Left forelimb (tissue), 1 donor: ENCODE measurements around the gene IFNG.

Source experiments
- DNase-seq: peaks from one replicate; pipeline ENCODE4 v3.0.0-alpha.2; 2018; ENCODE audit warnings: low spot score

Gene IFNG

GRCh38 chr12:68166317-68166831 lies 6.8 kb upstream of the IFNG start:
- DNase-seq: no peak

GRCh38 chr12:68163560-68164081 lies 4.1 kb upstream of the IFNG start:
- no peak for DNase-seq

- DNase-seq: no peak
Observed at GRCh38 chr12:68162374-68162773, 2.8 kb upstream of the IFNG start.

- no peak for DNase-seq
Observed at GRCh38 chr12:68158432-68158831, 1.1 kb downstream of the IFNG start.

- no peak for DNase-seq
Observed at GRCh38 chr12:68157380-68157779, 2.2 kb downstream of the IFNG start.

- DNase-seq: no peak
Observed at GRCh38 chr12:68156636-68157035, 2.9 kb downstream of the IFNG start.

GRCh38 chr12:68154779-68155178 lies 4.8 kb downstream of the IFNG start:
- DNase-seq: no peak

GRCh38 chr12:68148261-68148951 lies 11.1 kb downstream of the IFNG start:
- no peak for DNase-seq

- no peak for DNase-seq
Observed at GRCh38 chr12:68140556-68140955, 19.0 kb downstream of the IFNG start.

GRCh38 chr12:68139941-68140340 lies 19.6 kb downstream of the IFNG start:
- DNase-seq: no peak

GRCh38 chr12:68139001-68139400 lies 20.5 kb downstream of the IFNG start:
- DNase-seq: no peak

GRCh38 chr12:68138480-68138879 lies 21.1 kb downstream of the IFNG start:
- no peak for DNase-seq

- DNase-seq: no peak
Observed at GRCh38 chr12:68137335-68137830, 22.2 kb downstream of the IFNG start.

GRCh38 chr12:68135520-68135919 lies 24.0 kb downstream of the IFNG start:
- DNase-seq: no peak

- DNase-seq: no peak
Observed at GRCh38 chr12:68131867-68132414, 27.6 kb downstream of the IFNG start.

GRCh38 chr12:68129979-68130378 lies 29.6 kb downstream of the IFNG start:
- no peak for DNase-seq

GRCh38 chr12:68122236-68122920 lies 37.2 kb downstream of the IFNG start:
- no peak for DNase-seq

- no peak for DNase-seq
Observed at GRCh38 chr12:68121143-68121542, 38.4 kb downstream of the IFNG start.

- no peak for DNase-seq
Observed at GRCh38 chr12:68119724-68120211, 39.8 kb downstream of the IFNG start.

GRCh38 chr12:68119250-68119649 lies 40.3 kb downstream of the IFNG start:
- DNase-seq: no peak

- DNase-seq: no peak
Observed at GRCh38 chr12:68118096-68118755, 41.3 kb downstream of the IFNG start.

GRCh38 chr12:68117661-68118060 lies 41.9 kb downstream of the IFNG start:
- DNase-seq: no peak
